OCI-LY3 (cell line): ENCODE results near the gene MAML1.
"Not testable (repeated sequence)": the region's sequence is repeated elsewhere in the genome, so short reads cannot be mapped to it uniquely, and the experiment has no call there.

ENCODE experiments used
- EZH2phosphoT487 ChIP-seq: fragments of 200-600 bp; shearing (Covaris generic); IDR thresholded peaks from 2 replicates; pipeline ENCODE4 v1.6.1; 2018; ENCODE audit warnings: antibody characterized with exemption, mixed run types, low read depth
- TF ChIP-seq, protein P1 (sequence below): fragments of 200-600, 300-600 bp; sonication (generic); IDR thresholded peaks from 2 replicates; pipeline ENCODE4 v1.5.1; 2014; ENCODE audit warnings: antibody characterized with exemption, low read length, low read depth

DNA sequence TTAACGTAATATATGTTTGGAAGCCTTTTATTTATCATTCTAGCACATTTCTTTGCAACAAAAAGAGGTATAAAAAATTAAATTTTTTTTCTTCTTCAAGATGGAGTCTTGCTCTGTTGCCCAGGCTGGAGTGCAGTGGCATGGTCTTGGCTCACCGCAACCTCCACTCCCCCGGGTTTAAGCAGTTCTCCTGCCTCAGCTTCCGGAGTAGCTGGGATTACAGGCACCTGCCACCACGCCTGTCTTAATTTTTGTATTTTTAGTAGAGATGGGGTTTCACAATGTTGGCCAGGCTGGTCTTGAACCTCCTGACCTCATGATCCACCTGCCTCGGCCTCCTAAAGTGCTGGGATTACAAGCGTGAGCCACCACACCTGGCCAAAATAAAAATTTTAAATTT, 11.5 kb downstream of the MAML1 start:
- TF ChIP-seq, protein P1, sequence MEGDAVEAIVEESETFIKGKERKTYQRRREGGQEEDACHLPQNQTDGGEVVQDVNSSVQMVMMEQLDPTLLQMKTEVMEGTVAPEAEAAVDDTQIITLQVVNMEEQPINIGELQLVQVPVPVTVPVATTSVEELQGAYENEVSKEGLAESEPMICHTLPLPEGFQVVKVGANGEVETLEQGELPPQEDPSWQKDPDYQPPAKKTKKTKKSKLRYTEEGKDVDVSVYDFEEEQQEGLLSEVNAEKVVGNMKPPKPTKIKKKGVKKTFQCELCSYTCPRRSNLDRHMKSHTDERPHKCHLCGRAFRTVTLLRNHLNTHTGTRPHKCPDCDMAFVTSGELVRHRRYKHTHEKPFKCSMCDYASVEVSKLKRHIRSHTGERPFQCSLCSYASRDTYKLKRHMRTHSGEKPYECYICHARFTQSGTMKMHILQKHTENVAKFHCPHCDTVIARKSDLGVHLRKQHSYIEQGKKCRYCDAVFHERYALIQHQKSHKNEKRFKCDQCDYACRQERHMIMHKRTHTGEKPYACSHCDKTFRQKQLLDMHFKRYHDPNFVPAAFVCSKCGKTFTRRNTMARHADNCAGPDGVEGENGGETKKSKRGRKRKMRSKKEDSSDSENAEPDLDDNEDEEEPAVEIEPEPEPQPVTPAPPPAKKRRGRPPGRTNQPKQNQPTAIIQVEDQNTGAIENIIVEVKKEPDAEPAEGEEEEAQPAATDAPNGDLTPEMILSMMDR, result not testable (repeated sequence)
- not testable (repeated sequence) for TF ChIP-seq EZH2phosphoT487
